ENCODE results near the gene PRKACA.
A peak's percentile ranks its signal among the peaks of the same experiment; 100 is the strongest.

Gene PRKACA

GRCh38 chr19:14116918-14117578 lies 514 bp downstream of the PRKACA start:
- DNase-seq (ENCODE audit: extremely low read depth, insufficient read length): no peak
- no peaks in the 10 kb centered on the region; the same call in none of the 2 replicates for H3K36me3 ChIP-seq (ENCODE audit: control insufficient read depth, insufficient read depth, low read length)
- TF ChIP-seq, protein P1, sequence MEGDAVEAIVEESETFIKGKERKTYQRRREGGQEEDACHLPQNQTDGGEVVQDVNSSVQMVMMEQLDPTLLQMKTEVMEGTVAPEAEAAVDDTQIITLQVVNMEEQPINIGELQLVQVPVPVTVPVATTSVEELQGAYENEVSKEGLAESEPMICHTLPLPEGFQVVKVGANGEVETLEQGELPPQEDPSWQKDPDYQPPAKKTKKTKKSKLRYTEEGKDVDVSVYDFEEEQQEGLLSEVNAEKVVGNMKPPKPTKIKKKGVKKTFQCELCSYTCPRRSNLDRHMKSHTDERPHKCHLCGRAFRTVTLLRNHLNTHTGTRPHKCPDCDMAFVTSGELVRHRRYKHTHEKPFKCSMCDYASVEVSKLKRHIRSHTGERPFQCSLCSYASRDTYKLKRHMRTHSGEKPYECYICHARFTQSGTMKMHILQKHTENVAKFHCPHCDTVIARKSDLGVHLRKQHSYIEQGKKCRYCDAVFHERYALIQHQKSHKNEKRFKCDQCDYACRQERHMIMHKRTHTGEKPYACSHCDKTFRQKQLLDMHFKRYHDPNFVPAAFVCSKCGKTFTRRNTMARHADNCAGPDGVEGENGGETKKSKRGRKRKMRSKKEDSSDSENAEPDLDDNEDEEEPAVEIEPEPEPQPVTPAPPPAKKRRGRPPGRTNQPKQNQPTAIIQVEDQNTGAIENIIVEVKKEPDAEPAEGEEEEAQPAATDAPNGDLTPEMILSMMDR (IDR thresholded peaks at IDR 0.05; ENCODE audit: insufficient read depth, low read length, poor library complexity, severe bottlenecking): no peak
- H3K4me3 ChIP-seq (replicated peaks; ENCODE audit: low read depth, low read length): peak overlapping the region; percentile 82
- H3K27me3 ChIP-seq (replicated peaks; ENCODE audit: control insufficient read depth, insufficient read depth, low read length): no peaks in the 10 kb centered on the region

DNA sequence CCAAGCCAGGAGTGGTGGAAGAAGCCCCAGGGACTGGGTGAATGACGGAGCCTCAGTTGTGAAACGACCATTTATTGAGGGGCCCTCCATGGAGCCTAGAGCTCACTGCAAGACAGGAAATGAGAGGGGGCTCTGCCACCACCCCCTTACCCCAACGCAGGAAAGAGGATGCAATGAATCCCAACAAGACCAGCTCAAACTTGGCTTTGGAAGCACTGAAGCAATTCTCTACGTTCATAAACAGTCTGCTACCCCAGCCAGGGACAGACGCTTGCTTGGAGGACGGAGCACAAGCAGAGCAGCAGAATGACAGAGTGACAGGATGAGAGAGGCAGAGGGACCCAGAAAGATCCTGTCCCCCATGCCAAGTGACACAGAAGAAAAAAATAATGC lies 1.0 kb downstream of the PRKACA start:
- no peaks in the 10 kb centered on the region for H3K27me3 ChIP-seq (replicated peaks; ENCODE audit: control insufficient read depth, insufficient read depth, low read length)
- H3K4me3 ChIP-seq (replicated peaks; ENCODE audit: low read depth, low read length): peak overlapping the region; percentile 82
- no peak for DNase-seq (ENCODE audit: extremely low read depth, insufficient read length)

GRCh38 chr19:14115756-14116155 lies 1.8 kb downstream of the PRKACA start:
- H3K27me3 ChIP-seq (replicated peaks; ENCODE audit: control insufficient read depth, insufficient read depth, low read length): no peaks in the 10 kb centered on the region
- no peaks in the 10 kb centered on the region; the same call in none of the 2 replicates for H3K36me3 ChIP-seq (ENCODE audit: control insufficient read depth, insufficient read depth, low read length)
- DNase-seq (ENCODE audit: extremely low read depth, insufficient read length): no peak
- TF ChIP-seq, protein P1 (IDR thresholded peaks at IDR 0.05; ENCODE audit: insufficient read depth, low read length, poor library complexity, severe bottlenecking): no peak
- no peak overlapping the region for H3K4me3 ChIP-seq (replicated peaks; ENCODE audit: low read depth, low read length)

More for the DNA sequence above, 1.0 kb downstream of the PRKACA start:
- H3K36me3 ChIP-seq (ENCODE audit: control insufficient read depth, insufficient read depth, low read length): no peaks in the 10 kb centered on the region; the same call in none of the 2 replicates
- TF ChIP-seq, protein P1 (IDR thresholded peaks at IDR 0.05; ENCODE audit: insufficient read depth, low read length, poor library complexity, severe bottlenecking): no peak

- TF ChIP-seq, protein P1 (IDR thresholded peaks at IDR 0.05; ENCODE audit: insufficient read depth, low read length, poor library complexity, severe bottlenecking): peak; percentile 75
- no peaks in the 10 kb centered on the region; the same call in 1 of the 2 replicates for H3K36me3 ChIP-seq (ENCODE audit: control insufficient read depth, insufficient read depth, low read length)
- no peaks in the 10 kb centered on the region for H3K27me3 ChIP-seq (replicated peaks; ENCODE audit: control insufficient read depth, insufficient read depth, low read length)
- DNase-seq (ENCODE audit: extremely low read depth, insufficient read length): peak; percentile 40
- no peak overlapping the region for H3K4me3 ChIP-seq (replicated peaks; ENCODE audit: low read depth, low read length)
Measured at GRCh38 chr19:14114854-14115253, 2.7 kb downstream of the PRKACA start.

- Histone ChIP-seq H3K27me3 (replicated peaks; ENCODE audit: control insufficient read depth, insufficient read depth, low read length) (no peaks in the 10 kb centered on the region), H3K36me3 (ENCODE audit: control insufficient read depth, insufficient read depth, low read length) (no peaks in the 10 kb centered on the region; the same call in 1 of the 2 replicates), H3K4me3 (replicated peaks; ENCODE audit: low read depth, low read length) (no peak overlapping the region)
- TF ChIP-seq, protein P1 (IDR thresholded peaks at IDR 0.05; ENCODE audit: insufficient read depth, low read length, poor library complexity, severe bottlenecking): no peak
- no peak for DNase-seq (ENCODE audit: extremely low read depth, insufficient read length)
Measured at GRCh38 chr19:14114439-14114838, 3.1 kb downstream of the PRKACA start.
